Measurements from ENCODE around the gene USP40. TPM values are rescaled to one million over a fixed set of nuclear protein-coding genes. Genes with fewer than 3 reads are reported as not detected.

Gene USP40
- total and polyA plus RNA-seq, 10 of the 15 experiments (the other 5 are each of a cell fraction or from before 2014, with no cell fraction given) = 3.4 to 20.8 (median 15.2) TPM

GRCh38 chr2:233450864-233451575 lies 115.6 kb downstream of the USP40 start (continued):
- TF ChIP-seq ZBTB4 (CRISPR knock-in tag; IDR thresholded peaks at IDR 0.05) (no peak), IKZF1 (conservative IDR thresholded peaks at IDR 0.05) (no peak)

GRCh38 chr2:233449921-233450863 lies 116.4 kb downstream of the USP40 start:
- H3K4me1 ChIP-seq (ENCODE audit: control insufficient read depth, insufficient read depth, low read length) = no peaks in the 10 kb centered on the region
- no peak overlapping the region for H2AFZ ChIP-seq (ENCODE audit: control insufficient read depth, low read depth, low read length)
- no peak overlapping the region for H3K4me2 ChIP-seq (ENCODE audit: control insufficient read depth, insufficient read depth)
- SMC1A ChIA-PET (ENCODE audit: uncharacterized antibody, unreplicated experiment) = no interaction called here
- no TSS peak for BruUV-seq (replicated peaks)
- H3K9me3 ChIP-seq (replicated peaks; ENCODE audit: control insufficient read depth, insufficient read depth, low read length) = no peaks in the 10 kb centered on the region
- TF ChIP-seq KLF5 (IDR thresholded peaks at IDR 0.05; ENCODE audit: partially characterized antibody) = no peak
- TF ChIP-seq USF1 (IDR thresholded peaks at IDR 0.05; ENCODE audit: borderline replicate concordance, extremely low read length, insufficient read depth, low read depth, low read length) = no peak
- no peak for TF ChIP-seq BACH1 (IDR thresholded peaks at IDR 0.05; ENCODE audit: borderline replicate concordance)
- no peak for TF ChIP-seq SMAD5 (IDR thresholded peaks at IDR 0.05; ENCODE audit: low read depth)
- no peak for TF ChIP-seq HCFC1 (IDR thresholded peaks at IDR 0.05; ENCODE audit: low read length)
- 90% methylated on average over 33 of the region's 33 CpGs for WGBS (ENCODE audit: insufficient coverage, insufficient replicate concordance, low lambda C conversion rate, missing lambda C conversion rate)
- H3K27me3 ChIP-seq (replicated peaks in 1 of 2; ENCODE audit: control insufficient read depth in 2 of 2, insufficient read depth in 2 of 2, low read length in 1 of 2) = no peaks in the 10 kb centered on the region
- intact Hi-C loops (cut with micrococcal nuclease; ENCODE audit: unreplicated experiment) = loop anchor here (10.0 kb wide), 1 partner anchor 135 kb away; no protein-coding TSS in a partner anchor
- no peak overlapping the region for H3K27ac ChIP-seq (ENCODE audit: control insufficient read depth, insufficient read depth)
- in situ Hi-C loops (cut with MboI) = loop anchor here (5.0 kb wide), 1 partner anchor 43 kb away; no protein-coding TSS in a partner anchor
- no peak overlapping the region for H3K9ac ChIP-seq (ENCODE audit: control insufficient read depth, insufficient read depth, low read length)
- CTCF ChIA-PET = no interaction called here
- RAD21 ChIA-PET (ENCODE audit: unreplicated experiment) = no interaction called here
- FAIRE-seq (no peak), ATAC-seq (no peak), DNase-seq (ENCODE audit: low read depth, low spot score) (no peak)
- POLR2A ChIA-PET = no interaction called here
- no peaks in the 10 kb centered on the region for H3K79me2 ChIP-seq (ENCODE audit: control insufficient read depth, insufficient read depth, low read length)
- H3K4me3 ChIP-seq = no peak overlapping the region
- H4K20me1 ChIP-seq (ENCODE audit: control insufficient read depth, insufficient read depth) = no peaks in the 10 kb centered on the region
- peaks cover 27 to 45% of the 10 kb centered on the region in 2 experiments for H3K36me3 ChIP-seq (ENCODE audit: control insufficient read depth in 2 of 2, insufficient read depth in 2 of 2, low read length in 1 of 2)

Data from GM12878 (cell line).